Muscle of arm (tissue), 12 donors: Measurements from ENCODE around the gene BCL6. TPM values are rescaled to one million over a fixed set of nuclear protein-coding genes. Genes with fewer than 3 reads are reported as not detected.
A peak's percentile ranks its signal among the peaks of the same experiment; 100 is the strongest.

Experiments used
- DNase-seq: peaks from one replicate; pipeline ENCODE4 v3.0.0-alpha.2; 2013
- polyA plus RNA-seq, 12 donors: library from polyadenylated mRNA; unstranded; fragments of 120-200 nt; gene quantifications; one replicate each; pipeline ENCODE4 v1.2.1, GENCODE V29; 2013; ENCODE audit not compliant: insufficient read length in 12 of 12

BCL6 gene
- polyA plus RNA-seq, 12 donors, result 18.4 to 39.7 (median 26.0) TPM; not detected in 1

GRCh38 chr3:187678726-187679268 lies 66.5 kb downstream of the BCL6 start:
- peak; percentile 30 for DNase-seq

DNA sequence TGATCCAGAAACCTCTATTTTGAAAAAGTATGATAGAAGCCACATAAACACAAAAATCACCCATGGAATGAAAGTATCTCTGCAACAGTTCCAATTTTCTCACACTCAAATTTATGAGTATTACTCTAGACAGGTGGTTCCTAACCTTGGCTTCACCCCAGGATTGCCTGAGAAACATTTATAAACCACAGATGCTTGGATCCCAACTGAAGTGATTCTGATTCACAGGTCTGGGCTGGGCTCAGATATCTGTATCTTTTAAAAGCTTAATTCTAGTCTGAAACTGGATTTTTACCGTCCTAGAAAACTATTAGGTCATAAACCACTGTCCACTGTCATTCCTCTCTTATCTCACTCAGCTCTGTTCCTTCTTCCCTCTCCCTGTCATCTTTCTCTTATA lies 67.7 kb downstream of the BCL6 start:
- no peak for DNase-seq

GRCh38 chr3:187673012-187673411 lies 72.3 kb downstream of the BCL6 start:
- no peak for DNase-seq

Other genes with a start within 250 kb of the BCL6 start
- gene SST, start 75.1 kb downstream of the BCL6 start, polyA plus RNA-seq, result 10 to 100 TPM in 1 of 12 donors, under 1 TPM in 2, not detected in 9; 0.20 to 45.1 (median 0.37) TPM
- gene RTP2, start 42.9 kb downstream of the BCL6 start, polyA plus RNA-seq, result not detected